T47D (cell line): ENCODE results near the gene UVSSA.
"Not testable (repeated sequence)": the region's sequence is repeated elsewhere in the genome, so short reads cannot be mapped to it uniquely, and the experiment has no call there.

Source experiments
- DNase-seq, 2 experiments: peaks; one replicate each; pipeline versions ENCODE4 v3.0.0 to v3.0.0-alpha.2; 2011 to 2012; ENCODE audit warnings: low read depth in 1 of 2, low spot score in 1 of 2
- JUND ChIP-seq: IDR thresholded peaks from 2 replicates; pipeline ENCODE4 v1.6.1; 2012; ENCODE audit warnings: low read depth
- in situ Hi-C: cut with HindIII; loops from 2 replicates; pipeline ENCODE4 v1.10.0; 2016; ENCODE audit warnings: low sequenced_read_pairs, low pct_unique_long_range_greater_than_20kb

The UVSSA gene

DNA sequence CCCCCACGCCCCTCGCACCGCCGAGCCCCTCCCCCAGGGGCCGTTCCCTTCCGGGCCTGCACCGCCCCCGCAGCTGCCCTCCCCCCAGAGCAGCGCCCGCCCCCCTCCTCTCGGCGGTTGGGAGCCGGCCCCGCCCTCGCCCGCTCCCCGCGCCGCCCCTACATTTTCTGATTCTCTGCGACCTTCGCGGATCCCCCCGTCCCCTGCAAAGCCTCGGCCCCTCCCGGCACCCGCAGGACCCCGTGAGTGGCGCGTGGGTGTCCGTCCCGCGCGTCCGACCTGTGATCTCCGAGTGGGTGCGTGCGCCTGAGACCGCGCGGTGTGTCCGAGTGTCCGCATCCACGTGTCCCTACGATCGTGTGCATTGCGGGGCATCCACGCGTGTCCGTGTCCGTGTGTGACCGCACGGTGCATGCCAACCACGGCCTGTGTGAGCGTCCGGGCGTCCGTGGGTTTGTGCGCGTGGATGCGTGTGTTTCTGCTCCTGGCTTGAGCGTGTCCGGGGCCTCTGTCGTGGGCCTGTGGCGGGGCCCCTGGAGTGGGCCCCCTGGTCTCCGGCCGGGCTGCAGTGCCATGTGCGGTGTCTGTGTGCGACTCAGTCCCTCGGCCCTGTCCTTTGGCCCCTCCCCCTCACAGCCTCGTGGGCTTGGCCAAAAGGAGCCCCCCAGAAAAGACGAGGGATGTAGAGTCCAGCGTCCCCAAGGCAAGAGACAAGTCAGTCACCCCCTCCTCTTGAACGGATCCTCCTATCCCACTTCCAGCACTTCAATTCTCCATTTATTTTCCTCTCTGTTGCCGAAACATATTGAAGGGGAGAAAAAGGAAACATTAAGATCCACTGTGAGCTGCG lies 68.0 kb downstream of the UVSSA start:
- in situ Hi-C loops = no loop called here
- TF ChIP-seq JUND = no peak
- peak in 1 of 2 experiments; percentile 3 for DNase-seq

DNA sequence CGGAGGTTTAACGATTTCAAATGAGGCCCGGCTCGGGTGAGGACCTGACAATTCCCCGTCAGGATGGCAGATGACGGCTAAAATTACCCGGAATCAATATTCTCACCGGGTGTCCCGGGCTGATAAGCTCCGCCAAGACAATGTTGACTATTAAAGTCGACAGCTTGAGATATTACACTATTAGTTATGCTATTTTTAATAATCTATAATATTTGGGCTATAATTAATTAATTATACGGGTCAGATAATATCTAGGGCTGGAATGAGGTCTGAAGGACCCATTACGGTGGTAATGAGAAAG lies 68.6 kb downstream of the UVSSA start:
- in situ Hi-C loops = no loop called here
- peak in 1 of 2 experiments; percentile 5 for DNase-seq
- TF ChIP-seq JUND = no peak

- DNase-seq = peak in 1 of 2 experiments; percentile 5
- TF ChIP-seq JUND = no peak
- in situ Hi-C loops = no loop called here
These were observed 69.3 kb downstream of the UVSSA start for GRCh38 chr4:1416051-1416947.

DNA sequence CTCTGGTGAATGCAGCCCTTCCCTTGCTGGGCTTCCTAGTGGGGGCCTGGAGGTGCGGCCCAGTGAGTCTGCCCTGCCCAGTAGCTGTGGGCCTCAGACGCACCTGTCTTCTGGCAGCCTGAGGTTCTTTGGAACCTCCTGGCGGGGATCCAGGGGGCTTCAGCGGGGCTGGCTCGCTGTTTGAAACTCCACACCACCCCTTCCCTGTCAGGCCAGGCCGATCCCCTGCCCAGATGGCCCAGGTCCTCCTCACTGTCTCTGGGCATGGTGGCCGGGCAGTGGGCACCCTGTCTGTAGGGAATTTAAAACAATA lies 69.9 kb downstream of the UVSSA start:
- no peak for TF ChIP-seq JUND
- in situ Hi-C loops = no loop called here
- no peak for DNase-seq

GRCh38 chr4:1417522-1418390 lies 70.7 kb downstream of the UVSSA start:
- no peak for TF ChIP-seq JUND
- peak; percentile 69 to 70 for DNase-seq
- in situ Hi-C loops = no loop called here

DNA sequence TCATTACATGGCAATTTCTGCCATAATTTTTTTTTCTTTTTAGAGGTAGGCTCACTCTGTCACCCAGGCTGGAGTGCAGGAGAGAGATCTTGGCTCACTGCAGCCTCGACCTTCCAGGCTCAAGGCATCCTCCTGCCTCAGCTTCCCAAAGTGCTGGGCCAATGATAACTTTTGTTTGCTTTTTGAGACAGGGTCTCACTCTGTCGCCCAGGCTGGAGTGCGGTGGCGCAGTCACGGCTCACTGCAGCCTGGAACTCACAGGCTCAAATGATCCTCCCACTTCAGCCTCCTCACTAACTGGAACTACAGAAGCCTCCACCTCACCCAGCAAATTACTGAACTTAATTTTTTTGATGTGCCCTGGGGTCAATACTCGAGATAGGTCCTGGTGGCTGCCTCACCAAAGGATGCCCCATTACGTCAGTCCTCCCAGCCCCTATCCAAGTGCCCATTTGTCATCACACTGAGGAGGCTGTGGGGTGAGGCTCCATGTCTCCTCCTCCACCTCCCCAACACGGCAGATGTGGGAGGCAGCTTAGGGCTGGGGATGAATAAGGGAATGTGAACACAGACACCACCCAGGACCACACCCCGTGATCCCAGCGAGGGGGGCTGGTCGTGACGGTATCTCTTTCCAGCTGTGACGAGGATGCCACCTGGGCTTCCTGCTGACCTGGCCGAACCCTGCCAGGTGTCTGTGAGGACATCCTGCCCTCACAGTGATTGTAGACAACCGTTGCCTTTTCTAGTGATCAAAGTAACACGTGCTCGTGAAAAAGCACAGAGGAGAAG lies 71.7 kb downstream of the UVSSA start:
- no peak for DNase-seq
- in situ Hi-C loops = no loop called here
- TF ChIP-seq JUND = no peak

- in situ Hi-C loops = no loop called here
- no peak for TF ChIP-seq JUND
- DNase-seq = peak in 1 of 2 experiments; percentile 0
These were observed 72.7 kb downstream of the UVSSA start for GRCh38 chr4:1419708-1420107.

DNA sequence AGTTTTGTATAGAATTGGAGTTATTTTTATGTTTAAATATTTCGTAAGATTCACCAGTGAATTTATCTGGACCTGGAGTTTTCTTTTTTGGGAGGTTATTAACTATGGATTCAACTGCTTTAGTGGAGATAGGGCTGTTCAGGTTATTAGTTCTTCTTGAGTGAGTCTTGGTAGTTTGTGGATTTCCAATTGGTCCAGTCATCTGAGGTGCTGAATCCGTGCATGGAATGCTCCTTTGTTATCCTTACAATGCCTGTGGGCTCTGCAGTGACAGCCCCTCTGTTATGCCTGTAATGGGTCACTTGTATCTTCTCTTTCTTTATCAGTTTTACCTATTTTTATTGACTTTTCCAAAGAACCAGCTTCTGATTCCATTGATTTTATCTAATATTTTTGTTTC lies 74.6 kb downstream of the UVSSA start:
- TF ChIP-seq JUND = no peak
- no peak for DNase-seq
- in situ Hi-C loops = no loop called here

DNA sequence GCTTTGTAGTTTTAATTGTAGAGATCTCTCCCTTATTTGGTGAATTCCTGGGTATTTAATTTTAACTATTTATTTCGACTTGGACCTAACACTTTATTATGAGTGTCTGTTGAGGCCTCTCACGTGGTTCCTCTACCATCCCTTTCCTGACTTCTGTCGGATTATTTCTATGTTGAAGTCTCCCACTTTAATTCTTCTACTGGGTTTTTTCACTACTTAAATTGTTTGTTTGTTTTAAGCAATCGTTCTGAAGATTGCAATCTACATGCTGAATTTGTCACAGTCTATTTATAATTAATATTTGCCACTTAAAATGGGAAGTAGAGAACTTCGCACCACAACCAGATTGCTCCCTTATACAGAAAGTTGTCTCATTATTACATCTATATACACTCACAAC lies 80.0 kb downstream of the UVSSA start:
- TF ChIP-seq JUND = no peak
- no peak for DNase-seq
- in situ Hi-C loops = no loop called here

GRCh38 chr4:1443688-1444172 lies 96.7 kb downstream of the UVSSA start:
- in situ Hi-C loops, DNase-seq: not testable (repeated sequence)
